HG03108 (cell line): ENCODE results near the gene ENTPD6.
A peak's percentile ranks its signal among the peaks of the same experiment; 100 is the strongest.
"Not testable (repeated sequence)": the region's sequence is repeated elsewhere in the genome, so short reads cannot be mapped to it uniquely, and the experiment has no call there.

Experiments used
- ATAC-seq: cut with Tn5 transposase; IDR thresholded peaks from one replicate; pipeline ENCODE4 v1.9.1; 2021; ENCODE audit warnings: moderate library complexity; ENCODE audit not compliant: unreplicated experiment

The ENTPD6 gene

GRCh38 chr20:25223179-25223661, 27.7 kb downstream of the ENTPD6 start:
- no peak for ATAC-seq

- ATAC-seq = no peak
Observed at GRCh38 chr20:25223765-25224720, 28.5 kb downstream of the ENTPD6 start.

GRCh38 chr20:25224941-25225340, 29.4 kb downstream of the ENTPD6 start:
- no peak for ATAC-seq

GRCh38 chr20:25225642-25226432, 30.3 kb downstream of the ENTPD6 start:
- ATAC-seq = no peak

- ATAC-seq = no peak
Observed at GRCh38 chr20:25226433-25227316, 31.2 kb downstream of the ENTPD6 start.

GRCh38 chr20:25227317-25227831, 31.9 kb downstream of the ENTPD6 start:
- no peak for ATAC-seq

GRCh38 chr20:25229486-25230165, 34.1 kb downstream of the ENTPD6 start:
- no peak for ATAC-seq

- peak; percentile 97 for ATAC-seq
Observed at GRCh38 chr20:25230166-25230831, 34.8 kb downstream of the ENTPD6 start.

- ATAC-seq = no peak
Observed at GRCh38 chr20:25233016-25233772, 37.7 kb downstream of the ENTPD6 start.

- not testable (repeated sequence) for ATAC-seq
Observed at GRCh38 chr20:25234009-25234849, 38.7 kb downstream of the ENTPD6 start.

- no peak for ATAC-seq
Observed at GRCh38 chr20:25236450-25237304, 41.2 kb downstream of the ENTPD6 start.

- ATAC-seq = no peak
Observed at GRCh38 chr20:25237610-25238318, 42.3 kb downstream of the ENTPD6 start.

- ATAC-seq = no peak
Observed at GRCh38 chr20:25238319-25239037, 43.0 kb downstream of the ENTPD6 start.

- peak; percentile 62 for ATAC-seq
Observed at GRCh38 chr20:25239387-25240370, 44.2 kb downstream of the ENTPD6 start.
